ENCODE measurements around the gene DKK3.

DKK3 gene

GRCh38 chr11:12029738-12030363 lies 21.4 kb upstream of the DKK3 start:
- no peak for TF ChIP-seq CTCF (conservative IDR thresholded peaks at IDR 0.05; ENCODE audit: low read depth, low read length)
- H3K4me1 ChIP-seq (ENCODE audit: low read depth, poor library complexity, severe bottlenecking): peaks cover 27% of the 10 kb centered on the region
- no peak overlapping the region for H3K9ac ChIP-seq
- no peaks in the 10 kb centered on the region for H3K36me3 ChIP-seq (ENCODE audit: insufficient read depth)
- no peaks in the 10 kb centered on the region for H4K20me1 ChIP-seq (ENCODE audit: insufficient read depth)
- H3K4me3 ChIP-seq (IDR thresholded peaks at IDR 0.05; ENCODE audit: insufficient read depth, low read depth, low read length): no peak overlapping the region
- H2AFZ ChIP-seq (ENCODE audit: low read depth): no peak overlapping the region
- no peaks in the 10 kb centered on the region for H3K79me2 ChIP-seq (ENCODE audit: insufficient read depth, low read depth)
- no peak overlapping the region for H3K4me2 ChIP-seq
- H3K27me3 ChIP-seq (ENCODE audit: insufficient read depth, low read depth): no peaks in the 10 kb centered on the region
- no peak overlapping the region for H3K27ac ChIP-seq

GRCh38 chr11:12029119-12029518 lies 20.7 kb upstream of the DKK3 start:
- Histone ChIP-seq H3K4me3 (IDR thresholded peaks at IDR 0.05; ENCODE audit: insufficient read depth, low read depth, low read length) (no peak overlapping the region), H3K27me3 (ENCODE audit: insufficient read depth, low read depth) (no peaks in the 10 kb centered on the region), H3K9ac (no peak overlapping the region), H3K79me2 (ENCODE audit: insufficient read depth, low read depth) (no peaks in the 10 kb centered on the region), H3K27ac (no peak overlapping the region), H4K20me1 (ENCODE audit: insufficient read depth) (no peaks in the 10 kb centered on the region), H3K4me1 (ENCODE audit: low read depth, poor library complexity, severe bottlenecking) (peaks cover 27% of the 10 kb centered on the region), H3K36me3 (ENCODE audit: insufficient read depth) (no peaks in the 10 kb centered on the region), H3K4me2 (no peak overlapping the region), H2AFZ (ENCODE audit: low read depth) (no peak overlapping the region)
- TF ChIP-seq CTCF (conservative IDR thresholded peaks at IDR 0.05; ENCODE audit: low read depth, low read length): no peak

GRCh38 chr11:12028303-12028702 lies 19.9 kb upstream of the DKK3 start:
- H4K20me1 ChIP-seq (ENCODE audit: insufficient read depth): no peaks in the 10 kb centered on the region
- H3K9ac ChIP-seq: no peak overlapping the region
- no peak for TF ChIP-seq CTCF (conservative IDR thresholded peaks at IDR 0.05; ENCODE audit: low read depth, low read length)
- H3K4me2 ChIP-seq: no peak overlapping the region
- H3K36me3 ChIP-seq (ENCODE audit: insufficient read depth): no peaks in the 10 kb centered on the region
- no peaks in the 10 kb centered on the region for H3K27me3 ChIP-seq (ENCODE audit: insufficient read depth, low read depth)
- H3K4me1 ChIP-seq (ENCODE audit: low read depth, poor library complexity, severe bottlenecking): peaks cover 27% of the 10 kb centered on the region
- H3K79me2 ChIP-seq (ENCODE audit: insufficient read depth, low read depth): no peaks in the 10 kb centered on the region
- no peak overlapping the region for H3K4me3 ChIP-seq (IDR thresholded peaks at IDR 0.05; ENCODE audit: insufficient read depth, low read depth, low read length)
- H2AFZ ChIP-seq (ENCODE audit: low read depth): no peak overlapping the region
- H3K27ac ChIP-seq: no peak overlapping the region

GRCh38 chr11:12026331-12027211 lies 18.1 kb upstream of the DKK3 start:
- Histone ChIP-seq H3K36me3 (ENCODE audit: insufficient read depth) (no peaks in the 10 kb centered on the region), H3K9ac (no peak overlapping the region), H3K79me2 (ENCODE audit: insufficient read depth, low read depth) (no peaks in the 10 kb centered on the region), H3K4me1 (ENCODE audit: low read depth, poor library complexity, severe bottlenecking) (peaks cover 27% of the 10 kb centered on the region), H3K4me2 (no peak overlapping the region; the same call in 1 of the 2 replicates), H3K27ac (no peak overlapping the region), H4K20me1 (ENCODE audit: insufficient read depth) (no peaks in the 10 kb centered on the region), H3K4me3 (IDR thresholded peaks at IDR 0.05; ENCODE audit: insufficient read depth, low read depth, low read length) (no peak overlapping the region), H3K27me3 (ENCODE audit: insufficient read depth, low read depth) (no peaks in the 10 kb centered on the region), H2AFZ (ENCODE audit: low read depth) (no peak overlapping the region)
- no peak for TF ChIP-seq CTCF (conservative IDR thresholded peaks at IDR 0.05; ENCODE audit: low read depth, low read length)
